HG03097 (cell line): ENCODE measurements around the gene CRADD.

Experiments used
- ATAC-seq: cut with Tn5 transposase; IDR thresholded peaks from one replicate; pipeline ENCODE4 v1.9.1; 2021; ENCODE audit not compliant: unreplicated experiment, low FRiP score

Gene CRADD

DNA sequence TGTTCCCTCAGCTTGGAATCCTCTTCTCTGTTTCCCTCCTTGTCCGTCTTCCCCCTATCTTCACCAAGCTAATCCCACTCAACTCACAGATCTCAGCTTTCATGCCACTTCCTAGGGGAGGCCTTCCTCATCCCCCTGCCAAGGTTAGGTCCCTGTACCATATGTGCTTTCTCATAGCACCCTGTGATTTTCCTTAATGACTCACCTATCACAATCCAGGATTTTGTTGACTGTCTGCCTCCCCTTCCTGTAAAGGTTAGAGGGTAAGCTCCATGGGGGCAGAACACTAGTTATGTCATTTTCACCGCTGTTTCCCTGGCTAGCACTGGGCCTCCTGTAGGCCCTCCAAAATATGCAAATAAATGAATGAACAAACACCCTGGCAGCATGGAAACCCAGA is 57.6 kb downstream of the CRADD start:
- ATAC-seq, result no peak

- ATAC-seq, result no peak
Measured at GRCh38 chr12:93736640-93737178, 59.5 kb downstream of the CRADD start.

GRCh38 chr12:93737457-93738198 is 60.5 kb downstream of the CRADD start:
- ATAC-seq, result no peak

DNA sequence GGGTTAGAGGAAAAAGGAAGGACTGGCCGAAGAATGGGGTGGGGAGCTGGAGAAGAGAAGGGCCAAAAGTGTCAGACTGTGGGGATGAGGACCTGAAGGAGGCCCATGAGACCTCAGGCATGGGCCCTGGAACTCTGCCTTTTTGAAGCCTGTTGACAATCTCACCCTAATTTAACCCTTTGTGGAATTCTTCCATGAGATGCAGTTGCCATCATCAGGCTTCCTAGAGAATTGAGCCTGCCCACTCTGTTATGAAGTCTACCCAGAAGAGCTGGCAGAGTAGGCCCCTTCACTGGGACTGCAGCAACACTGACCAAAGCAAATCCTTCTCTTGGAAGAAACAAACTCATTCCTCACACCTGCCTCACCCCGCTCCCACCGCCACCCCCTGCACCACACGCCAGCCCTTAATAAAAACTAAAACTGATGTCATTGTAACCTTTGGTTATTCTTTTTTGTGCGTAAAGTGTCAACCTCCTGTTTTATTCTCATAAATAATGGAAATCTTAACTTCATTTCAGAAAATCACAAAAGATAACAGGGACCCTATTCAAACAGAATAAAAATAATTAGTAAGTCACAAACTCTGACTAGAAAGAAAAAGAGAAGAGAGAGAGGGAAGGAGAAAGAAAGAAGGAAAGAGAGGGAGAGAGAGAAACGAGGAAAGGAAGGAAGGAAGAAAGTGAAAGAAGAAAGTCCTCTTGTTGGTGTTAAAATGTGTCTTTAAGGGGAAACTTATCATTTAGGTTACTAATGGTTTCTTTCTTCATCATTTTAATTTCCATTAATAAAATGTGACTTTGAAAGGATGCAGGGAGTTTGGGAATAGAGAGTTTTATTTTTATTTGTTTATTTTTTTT is 61.3 kb downstream of the CRADD start:
- ATAC-seq, result no peak

DNA sequence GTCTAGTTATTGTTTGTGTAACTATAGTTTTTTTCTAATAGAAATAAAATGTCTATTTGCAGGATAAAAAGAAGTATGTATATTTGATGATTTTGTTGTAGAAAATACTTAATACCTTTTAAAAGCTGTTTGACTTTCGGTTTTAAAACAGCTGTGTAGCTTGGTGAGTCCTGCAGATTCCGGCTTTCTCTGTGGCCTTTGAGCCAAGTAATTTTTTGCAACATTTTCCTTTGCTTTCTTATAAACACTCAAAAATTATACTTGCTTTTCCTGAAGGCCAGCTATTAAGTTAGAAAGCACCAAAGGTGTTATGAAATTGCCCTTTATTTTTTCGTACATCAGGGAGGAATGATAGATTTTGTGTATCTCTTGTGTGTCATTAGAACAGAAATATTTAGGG is 63.6 kb downstream of the CRADD start:
- ATAC-seq, result no peak

- ATAC-seq, result peak; percentile 20
Measured at GRCh38 chr12:93741659-93742109, 64.5 kb downstream of the CRADD start.

DNA sequence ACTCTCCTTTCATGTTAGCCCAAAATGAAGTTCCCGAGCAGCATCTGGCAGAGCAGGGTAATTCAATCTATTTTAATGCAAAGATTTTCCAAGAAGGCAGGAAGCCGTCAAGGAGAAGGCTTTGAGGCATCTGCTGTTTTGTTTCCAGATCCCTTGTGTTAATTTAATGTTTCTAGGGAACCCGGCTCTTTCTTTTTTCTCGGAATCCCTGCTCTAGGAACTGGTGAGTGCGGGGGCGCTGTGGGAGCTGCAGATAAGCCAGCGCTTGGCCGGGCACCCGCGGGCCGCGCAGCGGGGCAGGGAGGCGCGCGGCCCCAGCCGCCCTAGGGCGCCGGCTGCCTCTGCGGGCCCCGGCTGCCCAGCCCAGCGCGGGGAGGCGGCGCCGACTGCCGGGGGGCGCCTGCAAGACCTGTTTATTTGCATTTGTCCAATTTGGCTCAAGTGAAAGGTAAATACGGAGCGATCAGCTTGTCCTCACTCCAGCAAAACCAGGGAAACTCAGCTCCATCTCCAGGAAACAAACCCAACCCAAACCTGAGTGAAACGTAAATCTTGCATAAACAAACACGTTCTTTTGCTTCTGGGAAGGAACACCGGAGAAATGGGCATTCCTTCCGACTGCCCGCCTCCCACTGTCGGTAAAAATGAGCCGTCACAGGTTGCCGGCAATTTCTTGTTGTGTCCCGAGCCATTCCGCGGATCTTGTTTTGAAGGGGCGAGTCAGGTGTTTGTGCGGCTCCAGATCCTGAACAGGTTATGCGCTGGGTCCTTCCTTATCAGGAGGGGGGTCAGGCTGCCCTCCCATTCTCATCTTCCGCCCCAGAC is 65.1 kb downstream of the CRADD start:
- ATAC-seq, result peak; percentile 83

DNA sequence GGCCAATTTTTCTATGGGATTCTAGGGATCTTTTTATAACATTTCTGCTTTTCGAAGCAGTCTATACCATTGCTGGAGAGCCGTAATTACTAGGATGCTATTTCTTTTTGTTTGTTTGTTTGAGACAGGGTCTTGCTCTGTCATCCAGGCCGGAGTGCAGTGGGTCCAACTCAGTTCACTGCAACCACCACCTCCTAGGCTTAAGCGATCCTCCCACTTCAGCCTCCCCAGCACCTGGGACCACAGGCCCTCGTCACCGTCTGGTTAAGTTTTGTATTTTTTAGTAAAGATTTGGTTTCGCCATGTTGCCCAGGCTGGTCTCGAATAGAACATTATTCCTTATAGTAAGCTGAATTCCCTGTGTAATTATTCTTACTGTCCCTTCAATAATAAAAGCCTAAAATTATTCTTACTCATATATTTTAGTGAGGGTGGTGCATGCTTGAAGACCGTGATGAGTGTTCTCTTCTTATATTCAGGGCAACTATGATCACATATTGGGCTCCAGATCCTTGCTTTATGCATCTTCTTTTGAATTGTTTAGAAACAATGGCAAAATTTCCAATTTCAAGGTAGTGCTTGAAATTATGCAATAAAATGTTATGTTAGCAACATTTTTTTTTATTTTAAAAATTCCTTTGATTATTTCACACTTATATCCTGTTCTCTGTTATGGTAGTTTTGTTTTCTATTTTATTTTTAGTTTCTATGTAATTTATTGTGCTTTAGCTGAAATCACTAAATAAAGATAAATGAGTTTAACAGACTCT is 66.2 kb downstream of the CRADD start:
- no peak for ATAC-seq

DNA sequence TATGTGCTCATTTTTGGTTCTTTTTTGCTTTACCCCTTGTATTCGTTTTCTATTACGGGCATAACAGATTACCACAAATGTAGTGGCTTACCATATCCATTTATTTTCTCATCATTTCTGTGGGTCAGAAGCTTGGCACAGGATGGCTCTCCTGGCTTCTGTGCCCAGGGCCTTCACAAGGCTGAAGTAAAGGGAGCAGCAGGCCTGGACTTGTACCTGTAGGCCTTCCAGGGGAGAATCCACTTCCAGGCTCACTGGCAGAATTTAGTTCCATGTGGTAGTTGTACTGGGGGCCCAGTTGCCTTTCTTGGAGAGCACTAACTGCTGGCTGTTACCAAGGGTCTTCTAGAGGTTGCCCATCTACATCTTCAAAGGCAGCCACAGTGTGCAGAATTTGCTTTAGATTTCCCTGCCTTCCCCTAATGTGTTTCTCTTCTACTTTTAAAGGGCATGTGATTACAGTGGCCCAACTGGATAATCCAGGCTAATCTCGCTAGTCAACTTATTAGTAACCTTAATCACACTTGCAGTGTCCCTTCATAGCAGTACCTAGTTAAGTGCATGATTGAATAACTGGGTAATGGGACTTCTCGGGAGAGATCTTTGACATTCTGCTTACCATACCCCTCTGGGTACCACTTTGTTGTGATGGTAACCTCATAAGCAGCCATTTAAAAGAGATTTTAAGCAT is 67.0 kb downstream of the CRADD start:
- ATAC-seq, result no peak

GRCh38 chr12:93745286-93745685 is 68.1 kb downstream of the CRADD start:
- ATAC-seq, result no peak

GRCh38 chr12:93746572-93747168 is 69.5 kb downstream of the CRADD start:
- no peak for ATAC-seq

GRCh38 chr12:93748672-93749383 is 71.7 kb downstream of the CRADD start:
- no peak for ATAC-seq

DNA sequence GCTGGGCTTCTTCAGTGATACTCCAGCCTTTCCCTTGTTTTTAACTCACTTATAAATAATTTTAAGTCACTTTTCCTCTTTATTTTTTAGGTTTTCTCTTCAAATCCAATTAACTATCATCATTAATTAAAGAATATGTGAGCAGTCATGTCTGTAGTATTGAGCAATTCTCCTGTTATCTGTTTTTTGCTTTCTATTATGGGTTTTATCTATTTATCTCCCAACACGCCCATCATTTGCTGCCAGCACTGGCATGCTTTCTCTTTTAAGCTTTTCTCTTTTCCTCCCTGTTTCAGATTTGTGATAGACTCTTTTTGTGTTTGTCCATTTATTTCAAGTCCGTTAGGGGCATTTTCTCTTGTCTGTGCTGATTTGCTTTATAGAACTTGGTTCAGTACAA is 72.3 kb downstream of the CRADD start:
- ATAC-seq, result no peak

GRCh38 chr12:93750056-93750455 is 72.9 kb downstream of the CRADD start:
- ATAC-seq, result no peak

DNA sequence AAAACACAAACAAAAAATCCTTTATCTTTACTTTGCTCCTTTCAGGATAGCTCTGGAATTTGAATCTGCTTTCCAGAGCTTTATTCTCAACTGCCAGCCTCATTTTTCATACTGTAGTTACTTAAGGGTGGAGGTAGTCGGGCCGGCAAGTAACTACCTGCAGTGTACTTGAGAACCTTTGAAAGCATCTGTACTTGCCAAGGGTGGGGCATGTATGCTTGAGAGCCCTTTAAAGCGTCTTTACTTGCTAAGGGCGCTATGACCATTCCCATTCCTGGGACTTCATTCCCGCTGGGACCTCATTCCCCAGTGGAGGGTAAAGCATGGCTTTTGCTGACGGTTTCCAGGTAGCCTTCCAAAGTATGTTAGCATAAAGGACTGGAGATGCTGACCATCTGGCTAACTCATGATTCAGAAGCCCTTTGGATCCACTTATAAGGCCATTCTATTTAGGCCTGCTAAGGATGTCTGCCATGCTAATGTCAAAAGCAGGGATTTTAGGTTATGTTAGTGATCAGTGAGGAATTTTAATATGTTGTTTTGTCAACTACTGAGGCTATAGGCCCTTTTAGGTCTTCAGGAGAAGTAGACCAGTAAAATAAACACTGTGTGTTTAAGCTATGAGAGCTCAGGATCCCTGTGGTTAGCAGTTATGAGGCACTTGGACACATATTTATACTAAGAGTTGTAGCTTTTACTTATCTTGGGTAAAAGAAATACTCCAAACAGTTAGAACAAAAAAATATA is 74.9 kb downstream of the CRADD start:
- ATAC-seq, result no peak

GRCh38 chr12:93753285-93753684 is 76.1 kb downstream of the CRADD start:
- no peak for ATAC-seq

GRCh38 chr12:93753838-93754429 is 76.8 kb downstream of the CRADD start:
- no peak for ATAC-seq
